Subcutaneous adipose tissue (tissue), 4 donors: ENCODE results near the gene CD93. TPM values are rescaled to one million over a fixed set of nuclear protein-coding genes. Genes with fewer than 3 reads are reported as not detected.

Experiments
- CTCF ChIP-seq: fragments of 450-650 bp; IDR thresholded peaks from one replicate; pipeline ENCODE4 v1.5.1; 2016; ENCODE audit warnings: low read depth, mild to moderate bottlenecking, control low read depth, antibody characterized with exemption, moderate library complexity
- total RNA-seq, 4 donors: library from RNA; depleted of rRNA; stranded (reverse); fragments of >200 nt; gene quantifications; one replicate each; pipeline ENCODE4 v1.1.0, GENCODE V29; 2016

The CD93 gene
- total RNA-seq, 4 donors from 2014 or later, result 47.8 to 82.9 (median 61.0) TPM

DNA sequence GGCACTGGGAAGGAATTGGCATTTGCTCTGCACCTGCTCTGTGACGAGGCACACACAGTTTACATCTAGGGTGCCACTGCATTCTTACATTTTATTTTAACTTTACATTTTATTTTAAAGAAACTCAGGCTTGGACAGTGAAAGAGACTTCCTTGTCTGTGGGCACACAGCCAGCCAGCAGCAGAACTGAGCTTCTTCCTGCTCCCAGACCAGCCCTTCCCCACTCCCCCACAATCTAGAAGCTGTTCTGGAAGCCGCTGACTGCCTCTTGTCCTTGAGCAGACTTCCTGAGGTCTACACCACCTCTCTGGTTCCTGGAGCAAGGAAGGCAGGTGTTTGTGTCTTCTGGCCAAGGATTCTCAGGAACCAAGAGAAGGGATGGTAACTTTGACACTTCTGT is 27.9 kb upstream of the CD93 start:
- TF ChIP-seq CTCF, result no peak

DNA sequence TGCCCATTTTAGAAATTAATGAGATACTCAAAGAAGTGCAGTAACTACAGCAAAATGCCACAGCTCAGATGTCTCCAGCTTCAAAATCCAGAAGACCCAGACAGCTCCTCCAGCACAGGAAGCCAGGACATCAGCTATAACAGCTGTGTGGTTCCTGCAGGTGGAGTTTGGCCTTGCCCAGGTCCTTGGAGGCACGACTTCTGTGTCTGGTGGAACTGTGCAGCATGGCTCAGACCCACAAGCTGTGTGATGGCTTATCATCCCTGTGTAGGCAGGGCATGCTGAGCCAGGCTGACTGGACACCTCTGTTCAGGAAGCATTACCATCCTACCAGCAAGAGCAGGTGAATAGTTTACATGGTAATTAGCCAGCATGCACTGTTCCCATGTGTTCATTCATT is 26.5 kb upstream of the CD93 start:
- no peak for TF ChIP-seq CTCF

GRCh38 chr20:23111944-23112342 is 25.8 kb upstream of the CD93 start:
- no peak for TF ChIP-seq CTCF

GRCh38 chr20:23111307-23111943 is 25.3 kb upstream of the CD93 start:
- TF ChIP-seq CTCF, result no peak

DNA sequence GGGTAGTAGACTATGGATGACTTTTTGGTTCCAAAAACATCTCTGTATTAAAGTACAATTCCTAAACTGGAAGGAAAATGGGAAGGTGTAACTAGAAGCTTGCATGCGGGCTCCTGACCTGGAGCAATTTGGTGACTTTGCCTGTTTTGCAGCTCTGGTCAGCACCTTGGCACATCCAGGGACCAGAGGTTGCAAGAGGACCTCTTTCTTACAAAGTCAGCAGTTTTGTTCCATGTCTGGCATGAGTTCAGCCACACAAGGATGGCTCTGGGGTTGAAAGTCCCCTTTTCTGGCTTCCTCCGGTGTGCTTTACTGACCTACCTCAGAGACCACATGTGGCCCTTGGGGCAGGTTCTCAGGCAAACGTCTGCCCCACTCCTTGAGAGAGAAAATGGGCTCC is 22.7 kb upstream of the CD93 start:
- no peak for TF ChIP-seq CTCF

GRCh38 chr20:23107466-23107865 is 21.3 kb upstream of the CD93 start:
- no peak for TF ChIP-seq CTCF

DNA sequence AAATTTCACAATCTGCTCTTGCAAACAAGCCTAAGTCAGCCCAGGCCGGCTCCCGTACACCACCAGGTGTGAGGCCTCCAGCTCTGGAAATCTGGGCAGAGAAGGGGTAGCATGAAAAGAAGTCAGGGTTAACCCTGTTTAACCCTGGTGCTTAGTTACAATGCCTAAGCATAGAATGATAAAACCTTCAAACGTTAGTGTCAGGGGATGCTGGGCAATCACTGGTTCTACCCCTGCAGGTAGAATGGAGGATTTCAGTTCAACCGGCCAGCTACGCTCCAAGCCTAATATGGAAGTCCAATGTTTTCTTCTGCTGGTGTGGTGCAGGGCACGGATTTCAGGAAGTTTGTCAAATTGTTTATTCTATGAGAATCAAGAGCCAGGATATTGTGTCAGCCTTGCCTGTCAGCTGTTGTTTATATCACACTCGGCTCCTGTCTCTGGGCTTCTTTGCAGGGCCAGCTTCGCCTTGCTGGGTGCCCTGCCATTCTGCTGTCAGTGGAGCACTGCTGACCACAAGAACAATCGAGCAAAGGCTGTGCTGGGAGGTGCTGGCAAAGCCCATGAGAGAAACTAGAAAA is 20.2 kb upstream of the CD93 start:
- no peak for TF ChIP-seq CTCF
